K562 (cell line): ENCODE measurements around the gene SLC25A34. TPM values are rescaled to one million over a fixed set of nuclear protein-coding genes. Genes with fewer than 3 reads are reported as not detected.

ENCODE experiments used
- TEAD2 ChIP-seq: fragments of 450-650 bp; IDR thresholded peaks from 2 replicates; pipeline ENCODE4 v1.6.1; 2016; ENCODE audit warnings: missing genetic modification characterization, control low read depth, missing compliant biosample characterization
- polyA plus RNA-seq, 8 experiments: library from polyadenylated mRNA; depleted of rRNA in 4 of 8; stranded (reverse) in 5 of 8; unstranded in 3 of 8; fragments of >200 nt; fragmentation: Nextera tagmentation in 2 of 8; fragmentation: Illumina TruSeq in 1 of 8; extraction: Ambion mirVana in 2 of 8; extraction: Trizol in 1 of 8; gene quantifications; 2 replicates each; pipeline versions ENCODE4 v1.2.1 to v1.2.3, GENCODE V29; 2011 to 2014; ENCODE audit warnings: inconsistent platforms in 1 of 8, missing spikeins in 1 of 8
- total RNA-seq, 7 experiments: library from RNA; depleted of rRNA in 6 of 7; stranded (reverse); fragments of >200 nt in 6 of 7; fragmentation: Illumina TruSeq in 2 of 7; extraction: Trizol in 2 of 7; gene quantifications; 2 replicates each; pipeline versions ENCODE4 v1.2.1 to v1.2.3, GENCODE V29; 2011 to 2021; ENCODE audit warnings: low replicate concordance in 1 of 7
- TF ChIP-seq, protein P1 (sequence below), 2 experiments: fragments of 450-650 bp; IDR thresholded peaks; 2 replicates each; pipeline ENCODE4 v1.6.1; 2018; ENCODE audit warnings: mild to moderate bottlenecking in 2 of 2, low read depth in 1 of 2; ENCODE audit not compliant: partially characterized antibody in 2 of 2
- TF ChIP-seq, protein P2 (sequence below): IDR thresholded peaks from 3 replicates; pipeline ENCODE4 v1.6.1; 2011; ENCODE audit warnings: borderline replicate concordance, mild to moderate bottlenecking, moderate library complexity; ENCODE audit not compliant: insufficient read length; ENCODE audit errors: extremely low read depth

SLC25A34 gene
- total and polyA plus RNA-seq, 9 of the 15 experiments (the other 6 are each of a cell fraction or from before 2014, with no cell fraction given) = 0.01 to 0.57 (median 0.16) TPM

DNA sequence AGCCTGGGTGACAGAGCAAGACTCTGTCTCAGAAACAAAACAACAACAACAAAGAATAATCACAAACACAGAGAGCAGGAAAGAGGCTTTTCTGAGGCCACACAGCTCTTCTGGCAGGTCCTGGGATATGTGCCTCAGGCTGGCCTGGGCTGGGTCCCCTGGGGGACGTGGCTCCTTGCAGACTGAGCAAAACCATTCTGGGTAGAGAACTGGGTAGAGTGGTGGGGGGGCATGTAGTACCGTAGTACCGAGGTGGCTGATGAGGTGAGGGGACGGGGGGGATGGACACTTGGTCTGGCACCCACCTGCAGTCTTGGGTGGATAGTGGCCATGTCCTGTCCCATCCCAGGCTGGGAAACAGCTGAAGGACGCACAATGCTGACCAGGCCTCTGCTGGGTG is 12.2 kb downstream of the SLC25A34 start (continued):
- TF ChIP-seq, protein P1, sequence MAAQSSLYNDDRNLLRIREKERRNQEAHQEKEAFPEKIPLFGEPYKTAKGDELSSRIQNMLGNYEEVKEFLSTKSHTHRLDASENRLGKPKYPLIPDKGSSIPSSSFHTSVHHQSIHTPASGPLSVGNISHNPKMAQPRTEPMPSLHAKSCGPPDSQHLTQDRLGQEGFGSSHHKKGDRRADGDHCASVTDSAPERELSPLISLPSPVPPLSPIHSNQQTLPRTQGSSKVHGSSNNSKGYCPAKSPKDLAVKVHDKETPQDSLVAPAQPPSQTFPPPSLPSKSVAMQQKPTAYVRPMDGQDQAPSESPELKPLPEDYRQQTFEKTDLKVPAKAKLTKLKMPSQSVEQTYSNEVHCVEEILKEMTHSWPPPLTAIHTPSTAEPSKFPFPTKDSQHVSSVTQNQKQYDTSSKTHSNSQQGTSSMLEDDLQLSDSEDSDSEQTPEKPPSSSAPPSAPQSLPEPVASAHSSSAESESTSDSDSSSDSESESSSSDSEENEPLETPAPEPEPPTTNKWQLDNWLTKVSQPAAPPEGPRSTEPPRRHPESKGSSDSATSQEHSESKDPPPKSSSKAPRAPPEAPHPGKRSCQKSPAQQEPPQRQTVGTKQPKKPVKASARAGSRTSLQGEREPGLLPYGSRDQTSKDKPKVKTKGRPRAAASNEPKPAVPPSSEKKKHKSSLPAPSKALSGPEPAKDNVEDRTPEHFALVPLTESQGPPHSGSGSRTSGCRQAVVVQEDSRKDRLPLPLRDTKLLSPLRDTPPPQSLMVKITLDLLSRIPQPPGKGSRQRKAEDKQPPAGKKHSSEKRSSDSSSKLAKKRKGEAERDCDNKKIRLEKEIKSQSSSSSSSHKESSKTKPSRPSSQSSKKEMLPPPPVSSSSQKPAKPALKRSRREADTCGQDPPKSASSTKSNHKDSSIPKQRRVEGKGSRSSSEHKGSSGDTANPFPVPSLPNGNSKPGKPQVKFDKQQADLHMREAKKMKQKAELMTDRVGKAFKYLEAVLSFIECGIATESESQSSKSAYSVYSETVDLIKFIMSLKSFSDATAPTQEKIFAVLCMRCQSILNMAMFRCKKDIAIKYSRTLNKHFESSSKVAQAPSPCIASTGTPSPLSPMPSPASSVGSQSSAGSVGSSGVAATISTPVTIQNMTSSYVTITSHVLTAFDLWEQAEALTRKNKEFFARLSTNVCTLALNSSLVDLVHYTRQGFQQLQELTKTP (IDR thresholded peaks at IDR 0.05; ENCODE audit: low read depth in 1 of 2, partially characterized antibody in 2 of 2) = no peak
- TF ChIP-seq, protein P2, sequence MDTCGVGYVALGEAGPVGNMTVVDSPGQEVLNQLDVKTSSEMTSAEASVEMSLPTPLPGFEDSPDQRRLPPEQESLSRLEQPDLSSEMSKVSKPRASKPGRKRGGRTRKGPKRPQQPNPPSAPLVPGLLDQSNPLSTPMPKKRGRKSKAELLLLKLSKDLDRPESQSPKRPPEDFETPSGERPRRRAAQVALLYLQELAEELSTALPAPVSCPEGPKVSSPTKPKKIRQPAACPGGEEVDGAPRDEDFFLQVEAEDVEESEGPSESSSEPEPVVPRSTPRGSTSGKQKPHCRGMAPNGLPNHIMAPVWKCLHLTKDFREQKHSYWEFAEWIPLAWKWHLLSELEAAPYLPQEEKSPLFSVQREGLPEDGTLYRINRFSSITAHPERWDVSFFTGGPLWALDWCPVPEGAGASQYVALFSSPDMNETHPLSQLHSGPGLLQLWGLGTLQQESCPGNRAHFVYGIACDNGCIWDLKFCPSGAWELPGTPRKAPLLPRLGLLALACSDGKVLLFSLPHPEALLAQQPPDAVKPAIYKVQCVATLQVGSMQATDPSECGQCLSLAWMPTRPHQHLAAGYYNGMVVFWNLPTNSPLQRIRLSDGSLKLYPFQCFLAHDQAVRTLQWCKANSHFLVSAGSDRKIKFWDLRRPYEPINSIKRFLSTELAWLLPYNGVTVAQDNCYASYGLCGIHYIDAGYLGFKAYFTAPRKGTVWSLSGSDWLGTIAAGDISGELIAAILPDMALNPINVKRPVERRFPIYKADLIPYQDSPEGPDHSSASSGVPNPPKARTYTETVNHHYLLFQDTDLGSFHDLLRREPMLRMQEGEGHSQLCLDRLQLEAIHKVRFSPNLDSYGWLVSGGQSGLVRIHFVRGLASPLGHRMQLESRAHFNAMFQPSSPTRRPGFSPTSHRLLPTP = no peak
- TF ChIP-seq TEAD2 (tag) = no peak
